Right lobe of liver (tissue), 6 donors: ENCODE measurements around the gene RAB5B. TPM values are rescaled to one million over a fixed set of nuclear protein-coding genes. Genes with fewer than 3 reads are reported as not detected.

Experiments used
- ATAC-seq, 4 donors: fragments of 200-7000 bp; cut with Tn5 transposase; one replicate each; pipeline ENCODE4 v1.9.1; 2020; ENCODE audit warnings: mild to moderate bottlenecking in 4 of 4, moderate library complexity in 4 of 4
- DNase-seq, 3 donors: peaks; one replicate each; pipeline ENCODE4 v3.0.0-alpha.2; 2020
- H3K27ac ChIP-seq, 3 donors: fragments of 200-600 bp; one replicate each; pipeline ENCODE4 v1.8.0; 2022
- H3K27me3 ChIP-seq, 2 donors: fragments of 200-600 bp; one replicate each; pipeline ENCODE4 v1.8.0; 2022
- H3K36me3 ChIP-seq, 4 donors: fragments of 200-600 bp; sonication (generic) in 1 of 4; one replicate each; pipeline versions ENCODE4 v1.5.1 to v1.8.0; 2017 to 2022; ENCODE audit warnings: control low read depth in 1 of 4
- H3K4me1 ChIP-seq, 4 donors: fragments of 200-600 bp; sonication (generic) in 1 of 4; one replicate each; pipeline versions ENCODE4 v1.5.1 to v1.8.0; 2017 to 2022; ENCODE audit warnings: control low read depth in 1 of 4
- H3K4me3 ChIP-seq, 3 donors: fragments of 200-600 bp; one replicate each; pipeline ENCODE4 v1.8.0; 2022
- H3K9me3 ChIP-seq, 4 donors: fragments of 200-600 bp; sonication (generic) in 1 of 4; one replicate each; pipeline versions ENCODE4 v1.5.1 to v1.8.0; 2017 to 2022; ENCODE audit warnings: control low read depth in 1 of 4
- CTCF ChIP-seq, 4 donors: fragments of 200-600 bp in 3 of 4; fragments of 450-650 bp in 1 of 4; IDR thresholded peaks; one replicate each; pipeline versions ENCODE4 v1.5.1 to v1.8.0; 2016 to 2022; ENCODE audit warnings: antibody characterized with exemption in 4 of 4, mild to moderate bottlenecking in 2 of 4
- POLR2A ChIP-seq: fragments of 450-650 bp; IDR thresholded peaks from one replicate; pipeline ENCODE4 v1.6.1; 2017; ENCODE audit warnings: antibody characterized with exemption, mild to moderate bottlenecking
- WGBS: methylation state at CpG from one replicate; pipeline ENCODE4 v1.1.6; 2018; ENCODE audit warnings: low coverage, low lambda C conversion rate; ENCODE audit not compliant: insufficient coverage; ENCODE audit errors: missing lambda C conversion rate; 5-methylcytosine and 5-hydroxymethylcytosine counted together
- intact Hi-C, 2 donors: fragments of 100-400 bp; cut with DNase I; formaldehyde crosslinking; loops; one replicate each; pipeline versions ENCODE4 v1.11.2 to v1.14.1; 2022
- total RNA-seq, 6 experiments: library from RNA; depleted of rRNA in 2 of 6; stranded (reverse); fragments of >200 nt in 2 of 6; fragmentation: NEBNext Ultra II Directional in 3 of 6; extraction: Animal tissue kit (Norgen Biotek cat#: 25700) in 3 of 6; gene quantifications; one replicate each; pipeline versions ENCODE4 v1.1.0 to v1.2.4, GENCODE V29; 2016 to 2023
- donor health status: DM: no; HTN: yes; CAD: no.
- donor health status: DM: no; HTN: no; CAD: no.
- donor health status: DM: no; HTN: no; CAD: no.
- donor health status: DM: no; HTN: yes; CAD: no.
- donor health status: DM: no; HTN: yes; CAD: no.

Gene RAB5B
- total RNA-seq, 6 experiments from 2014 or later: 36.5 to 60.7 (median 51.6) TPM

- intact Hi-C loops: no loop called here
- Histone ChIP-seq H3K4me1 (peaks cover 0 to 38% (median 5%) of the 10 kb centered on the region in 4 donors), H3K4me3 (no peak overlapping the region), H3K36me3 (no peaks in the 10 kb centered on the region), H3K27ac (peak overlapping the region in 1 of 3 donors; percentile 36), H3K9me3 (no peaks in the 10 kb centered on the region), H3K27me3 (no peaks in the 10 kb centered on the region)
- 17% methylated on average over 1 of the region's 2 CpGs for WGBS
- no peak for DNase-seq
- TF ChIP-seq CTCF (IDR thresholded peaks at IDR 0.05) (no peak), POLR2A (no peak)
- peak in 1 of 4 donors; percentile 20 for ATAC-seq
Measured at GRCh38 chr12:56014205-56014604, 40.3 kb downstream of the RAB5B start.

GRCh38 chr12:56017181-56017580, 43.3 kb downstream of the RAB5B start:
- DNase-seq (no peak), ATAC-seq (no peak)
- Histone ChIP-seq H3K36me3 (no peaks in the 10 kb centered on the region), H3K27ac (no peak overlapping the region), H3K27me3 (no peaks in the 10 kb centered on the region), H3K4me1 (peaks cover 0 to 26% (median 5%) of the 10 kb centered on the region in 4 donors), H3K9me3 (no peaks in the 10 kb centered on the region), H3K4me3 (no peak overlapping the region)
- WGBS: 91% methylated on average over 4 of the region's 4 CpGs
- no peak for TF ChIP-seq POLR2A
- TF ChIP-seq CTCF (IDR thresholded peaks at IDR 0.05): no peak
- intact Hi-C loops: no loop called here

DNA sequence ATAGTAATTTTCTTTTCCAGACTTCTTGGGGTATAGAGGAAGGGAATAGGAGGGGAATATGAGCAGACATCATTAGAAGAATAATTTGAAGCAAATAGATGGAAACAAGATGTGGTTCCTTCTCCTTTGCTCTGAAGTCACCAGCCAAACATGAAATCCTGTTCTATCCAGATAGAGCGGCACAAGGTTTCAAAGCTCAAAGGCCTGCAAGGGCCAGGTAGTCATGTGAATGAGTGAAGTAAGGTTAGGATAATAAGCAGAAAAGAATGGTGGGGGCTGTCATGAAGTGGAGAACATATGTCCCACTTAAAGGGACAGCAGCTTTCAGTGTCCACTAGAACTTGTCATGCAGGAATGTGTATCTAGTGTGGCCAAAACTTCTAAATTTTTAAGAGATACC, 44.5 kb downstream of the RAB5B start:
- DNase-seq: no peak
- peaks cover 0 to 20% (median 5%) of the 10 kb centered on the region in 4 donors for H3K4me1 ChIP-seq
- intact Hi-C loops: no loop called here
- H3K9me3 ChIP-seq: no peaks in the 10 kb centered on the region
- 80% methylated on average over 1 of the region's 1 CpG for WGBS
- TF ChIP-seq POLR2A: no peak
- TF ChIP-seq CTCF (IDR thresholded peaks at IDR 0.05): no peak
- H3K27me3 ChIP-seq: no peaks in the 10 kb centered on the region
- no peak for ATAC-seq
- no peak overlapping the region for H3K27ac ChIP-seq
- H3K4me3 ChIP-seq: no peak overlapping the region
- no peaks in the 10 kb centered on the region for H3K36me3 ChIP-seq

- WGBS: 30% methylated on average over 4 of the region's 10 CpGs
- ATAC-seq (peak; percentile 37 to 56 (median 43)), DNase-seq (no peak)
- H3K36me3 ChIP-seq: no peaks in the 10 kb centered on the region
- H3K4me1 ChIP-seq: no peaks in the 10 kb centered on the region
- no peaks in the 10 kb centered on the region for H3K9me3 ChIP-seq
- H3K27me3 ChIP-seq: no peaks in the 10 kb centered on the region
- no peak within 1 kb of the TSS for H3K4me3 ChIP-seq
- no peak within 1 kb of the TSS for H3K27ac ChIP-seq
- intact Hi-C loops: no loop called here
- TF ChIP-seq CTCF (IDR thresholded peaks at IDR 0.05) (no peak), POLR2A (no peak)
Measured at GRCh38 chr12:56020423-56021184, 46.7 kb downstream of the RAB5B start, which contains the start of gene IKZF4. Gene IKZF4, plus strand, starts transcription at chr12:56021043. Its CDS starts 451 bp downstream, at chr12:56021494.
